ENCODE measurements around the gene PRSS57.
"Not testable (repeated sequence)": the region's sequence is repeated elsewhere in the genome, so short reads cannot be mapped to it uniquely, and the experiment has no call there.

PRSS57 gene

GRCh38 chr19:731000-731399 is 35.7 kb upstream of the PRSS57 start:
- Mint-ChIP-seq H3K36me3 (ENCODE audit: low read depth) (peaks cover 23% of the 10 kb centered on the region), H3K4me1 (peaks cover 4% of the 10 kb centered on the region), H3K4me3 (no peak overlapping the region), H3K9me3 (no peaks in the 10 kb centered on the region), H3K27ac (no peak overlapping the region), H3K27me3 (ENCODE audit: low read depth, poor library complexity) (peaks cover 7% of the 10 kb centered on the region)
- TF ChIP-seq CTCF (IDR thresholded peaks at IDR 0.05): no peak
- no peak for DNase-seq

- Mint-ChIP-seq H3K36me3 (ENCODE audit: low read depth) (peaks cover 23% of the 10 kb centered on the region), H3K4me1 (peaks cover 4% of the 10 kb centered on the region), H3K4me3 (no peak overlapping the region), H3K9me3 (no peaks in the 10 kb centered on the region), H3K27me3 (ENCODE audit: low read depth, poor library complexity) (peaks cover 7% of the 10 kb centered on the region), H3K27ac (no peak overlapping the region)
- TF ChIP-seq CTCF (IDR thresholded peaks at IDR 0.05): no peak
- no peak for DNase-seq
Observed at GRCh38 chr19:729965-730668, 34.9 kb upstream of the PRSS57 start.

GRCh38 chr19:729564-729963 is 34.3 kb upstream of the PRSS57 start:
- peaks cover 18% of the 10 kb centered on the region for H3K36me3 Mint-ChIP-seq (ENCODE audit: low read depth)
- not testable (repeated sequence) for H3K27ac Mint-ChIP-seq; H3K4me1 Mint-ChIP-seq; H3K27me3 Mint-ChIP-seq (ENCODE audit: low read depth, poor library complexity); H3K9me3 Mint-ChIP-seq; H3K4me3 Mint-ChIP-seq; DNase-seq

- no peak overlapping the region for H3K27ac Mint-ChIP-seq
- no peak for TF ChIP-seq CTCF (IDR thresholded peaks at IDR 0.05)
- H3K9me3 Mint-ChIP-seq: no peaks in the 10 kb centered on the region
- peaks cover 13% of the 10 kb centered on the region for H3K36me3 Mint-ChIP-seq (ENCODE audit: low read depth)
- no peak for DNase-seq
- H3K4me3 Mint-ChIP-seq: no peak overlapping the region
- H3K27me3 Mint-ChIP-seq (ENCODE audit: low read depth, poor library complexity): peaks cover 3% of the 10 kb centered on the region
- H3K4me1 Mint-ChIP-seq: peaks cover 7% of the 10 kb centered on the region
Observed at GRCh38 chr19:728011-728410, 32.8 kb upstream of the PRSS57 start.

GRCh38 chr19:726993-727956 is 32.0 kb upstream of the PRSS57 start:
- Mint-ChIP-seq H3K9me3 (no peaks in the 10 kb centered on the region), H3K27me3 (ENCODE audit: low read depth, poor library complexity) (peaks cover 3% of the 10 kb centered on the region), H3K36me3 (ENCODE audit: low read depth) (peaks cover 13% of the 10 kb centered on the region), H3K4me1 (peaks cover 8% of the 10 kb centered on the region), H3K27ac (no peak overlapping the region), H3K4me3 (no peak overlapping the region)
- DNase-seq: no peak
- TF ChIP-seq CTCF (IDR thresholded peaks at IDR 0.05): no peak

- Mint-ChIP-seq H3K36me3 (ENCODE audit: low read depth) (peaks cover 8% of the 10 kb centered on the region), H3K4me1 (peaks cover 8% of the 10 kb centered on the region), H3K4me3 (no peak overlapping the region), H3K9me3 (no peaks in the 10 kb centered on the region), H3K27ac (no peak overlapping the region), H3K27me3 (ENCODE audit: low read depth, poor library complexity) (peaks cover 3% of the 10 kb centered on the region)
- no peak for DNase-seq
- no peak for TF ChIP-seq CTCF (IDR thresholded peaks at IDR 0.05)
Observed at GRCh38 chr19:725461-726089, 30.3 kb upstream of the PRSS57 start.

Measured in nephron progenitor cell (in vitro differentiated cells).